HCT116 (cell line): ENCODE data around the gene TMEM14B. TPM values are rescaled to one million over a fixed set of nuclear protein-coding genes. Genes with fewer than 3 reads are reported as not detected.

Experiments used
- ATAC-seq: fragments of 200-7000 bp; cut with Tn5 transposase; 2 replicates; pipeline ENCODE4 v1.9.1; 2020; ENCODE audit warnings: mild to moderate bottlenecking, moderate library complexity
- BruUV-seq: library from RNA; stranded (reverse); fragments of 400-500 nt; replicated peaks from 2 replicates; lab custom pipeline; 2021; lab: Mats Ljungman, UMichigan
- CTCF ChIA-PET: fragments of 300-600 bp; sonication (Branson Sonifier 250); formaldehyde crosslinking; loops from one replicate; lab custom pipeline; 2021; ENCODE audit warnings: antibody characterized with exemption; lab: Charles Lee
- POLR2A ChIA-PET: fragments of 300-600, 350-600 bp; sonication (Branson Sonifier 250); formaldehyde crosslinking; loops from one replicate; lab custom pipeline; 2021; ENCODE audit warnings: antibody characterized with exemption; lab: Charles Lee
- RAD21 ChIA-PET, 2 experiments: fragments of 300-600 bp; sonication (Branson Sonifier 250); formaldehyde crosslinking; loops; one replicate each; lab custom pipeline; 2023; ENCODE audit warnings: low total read pairs in 2 of 2; ENCODE audit not compliant: uncharacterized antibody in 2 of 2, unreplicated experiment in 2 of 2, low non-redundant PET in 1 of 2; lab: Charles Lee
- DNase-seq: peaks from one replicate; pipeline ENCODE4 v3.0.0-alpha.2; 2010; ENCODE audit warnings: low read depth, low spot score
- H2AFZ ChIP-seq: fragments of 200-600 bp; shearing (Covaris generic), sonication (generic); 2 replicates; pipeline ENCODE4 v1.6.1; 2017; ENCODE audit warnings: low read depth, mixed run types, mixed read lengths, antibody characterized with exemption, low read length; ENCODE audit not compliant: poor library complexity, severe bottlenecking
- H3K27ac ChIP-seq: 2 replicates; pipeline ENCODE4 v1.5.1; 2012; ENCODE audit warnings: low read depth, low read length
- H3K27me3 ChIP-seq: fragments of 200-600 bp; sonication (generic); 2 replicates; pipeline ENCODE4 v1.6.1; 2016; ENCODE audit warnings: mixed run types, low read length, mixed read lengths; ENCODE audit not compliant: insufficient read depth
- H3K36me3 ChIP-seq, 2 experiments: fragments of 200-500 bp in 1 of 2; fragments of 200-600 bp in 1 of 2; sonication (Bioruptor generic) in 1 of 2; sonication (generic) in 1 of 2; 2 replicates each; pipeline versions ENCODE4 v1.5.1 to v1.6.1; 2014 to 2016; ENCODE audit warnings: low read length in 2 of 2, inconsistent platforms in 1 of 2, mixed read lengths in 1 of 2, mixed run types in 1 of 2; ENCODE audit not compliant: insufficient read depth in 2 of 2, control insufficient read depth in 1 of 2
- H3K4me1 ChIP-seq, 2 experiments: fragments of 200-600 bp in 1 of 2; sonication (generic) in 1 of 2; 2 replicates each; pipeline versions ENCODE4 v1.5.1 to v1.6.1; 2012 to 2017; ENCODE audit warnings: low read length in 2 of 2, inconsistent platforms in 1 of 2, mild to moderate bottlenecking in 1 of 2, mixed read lengths in 1 of 2, mixed run types in 1 of 2, moderate library complexity in 1 of 2; ENCODE audit not compliant: insufficient read depth in 2 of 2, control insufficient read depth in 1 of 2
- H3K4me2 ChIP-seq: fragments of 200-600 bp; sonication (generic); 2 replicates; pipeline ENCODE4 v1.6.1; 2017; ENCODE audit warnings: mixed run types, low read length, mixed read lengths
- H3K4me3 ChIP-seq, 2 experiments: fragments of 200-600 bp in 1 of 2; sonication (generic) in 1 of 2; replicated peaks in 1 of 2; 2 replicates each; pipeline ENCODE4 v1.5.1; 2011 to 2016; ENCODE audit warnings: low read length in 2 of 2, control low read depth in 1 of 2, low read depth in 1 of 2, mild to moderate bottlenecking in 1 of 2, mixed read lengths in 1 of 2, mixed run types in 1 of 2
- H3K79me2 ChIP-seq: fragments of 200-600 bp; sonication (generic); 2 replicates; pipeline ENCODE4 v1.6.1; 2017; ENCODE audit warnings: mild to moderate bottlenecking, mixed run types, low read length, moderate library complexity, mixed read lengths; ENCODE audit not compliant: insufficient read depth
- H3K9ac ChIP-seq: fragments of 200-600 bp; sonication (generic); 2 replicates; pipeline ENCODE4 v1.6.1; 2016; ENCODE audit warnings: low read length, mixed read lengths
- H3K9me2 ChIP-seq: fragments of 200-600 bp; sonication (generic), shearing (Covaris generic); 2 replicates; pipeline ENCODE4 v1.6.1; 2017; ENCODE audit warnings: mixed run types, mild to moderate bottlenecking, moderate library complexity; ENCODE audit not compliant: insufficient read depth
- H3K9me3 ChIP-seq, 2 experiments: fragments of 200-500 bp in 1 of 2; fragments of 200-600 bp in 1 of 2; sonication (Bioruptor generic) in 1 of 2; sonication (generic) in 1 of 2; 2 replicates each; pipeline ENCODE4 v1.6.1; 2014 to 2017; ENCODE audit warnings: low read length in 2 of 2, mixed read lengths in 2 of 2, inconsistent platforms in 1 of 2, low read depth in 1 of 2, mild to moderate bottlenecking in 1 of 2, mixed run types in 1 of 2, moderate library complexity in 1 of 2; ENCODE audit not compliant: control insufficient read depth in 1 of 2, insufficient read depth in 1 of 2
- H4K20me1 ChIP-seq: fragments of 200-600 bp; sonication (generic), shearing (Covaris generic); 2 replicates; pipeline ENCODE4 v1.6.1; 2017; ENCODE audit warnings: mixed run types, mild to moderate bottlenecking, moderate library complexity; ENCODE audit not compliant: insufficient read depth
- CEBPB ChIP-seq: IDR thresholded peaks from 2 replicates; pipeline ENCODE4 v1.6.1; 2012; ENCODE audit warnings: low read depth
- ELF1 ChIP-seq: IDR thresholded peaks from 2 replicates; pipeline ENCODE4 v1.6.1; 2012; ENCODE audit warnings: low read depth, borderline replicate concordance
- EZH2 ChIP-seq: fragments of 200-600 bp; sonication (generic); IDR thresholded peaks from 2 replicates; pipeline ENCODE4 v1.6.1; 2017; ENCODE audit warnings: antibody characterized with exemption, mixed run types
- EZH2phosphoT487 ChIP-seq: fragments of 200-600 bp; IDR thresholded peaks from 2 replicates; pipeline ENCODE4 v1.6.1; 2018; ENCODE audit warnings: antibody characterized with exemption, borderline replicate concordance
- FOSL1 ChIP-seq: IDR thresholded peaks from 2 replicates; pipeline ENCODE4 v1.6.1; 2012; ENCODE audit warnings: low read depth
- RAD21 ChIP-seq: IDR thresholded peaks from 2 replicates; pipeline ENCODE4 v1.6.1; 2012; ENCODE audit warnings: low read depth, mild to moderate bottlenecking
- TCF7L2 ChIP-seq: IDR thresholded peaks from 2 replicates; pipeline ENCODE4 v1.7.0; 2011; ENCODE audit warnings: borderline replicate concordance, inconsistent platforms; ENCODE audit not compliant: insufficient read depth, insufficient read length; ENCODE audit errors: extremely low read depth
- ZNF274 ChIP-seq: fragments of 200-500 bp; sonication (Bioruptor generic); IDR thresholded peaks from 2 replicates; pipeline ENCODE4 v1.6.1; 2014; ENCODE audit warnings: mild to moderate bottlenecking, low read depth, low read length, inconsistent platforms
- intact Hi-C: fragments of 100-400 bp; cut with micrococcal nuclease; formaldehyde crosslinking; loops from 2 replicates; pipeline ENCODE4 v1.10.0; 2022
- total RNA-seq: library from RNA; stranded (reverse); gene quantifications from one replicate; pipeline ENCODE4 v1.2.1, GENCODE V29; 2021; ENCODE audit not compliant: unreplicated experiment
- TF ChIP-seq, protein P1 (sequence below): IDR thresholded peaks from 2 replicates; pipeline ENCODE4 v1.6.1; 2012

TMEM14B gene
- total RNA-seq, 1 experiment from 2014 or later, result 83.6 TPM

DNA sequence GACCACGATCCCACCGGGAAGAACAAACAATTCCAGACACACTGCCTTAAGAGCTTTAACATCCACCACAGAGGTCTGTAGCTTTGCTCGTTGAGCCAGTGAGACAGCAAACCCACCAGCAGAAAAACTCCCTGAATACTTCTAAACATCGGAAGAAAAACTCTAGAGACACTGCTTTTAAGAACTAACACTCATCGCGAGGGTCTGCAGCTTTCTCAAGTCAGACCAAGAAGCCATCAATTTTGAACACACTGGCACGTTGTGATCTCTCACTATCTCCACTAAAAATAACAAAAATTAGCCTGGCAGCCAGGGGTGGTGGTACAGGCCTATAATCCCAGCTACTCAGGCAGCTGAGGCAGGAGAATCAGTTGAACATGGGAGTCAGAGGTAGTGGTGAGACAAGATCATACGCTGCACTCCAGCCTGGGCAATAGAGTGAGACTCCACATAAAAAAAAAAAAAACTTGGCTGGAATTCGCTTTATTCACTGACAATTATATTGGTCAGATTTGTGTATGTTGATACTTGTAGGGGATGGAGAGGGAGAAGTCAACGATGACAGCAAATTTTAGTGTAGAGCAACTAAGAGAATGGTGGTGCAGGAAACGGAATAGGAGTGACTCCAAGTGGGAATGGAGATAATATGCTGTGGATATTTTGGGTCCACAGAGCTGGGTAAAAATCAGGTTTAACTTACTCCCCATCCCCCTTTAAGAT lies 25.6 kb upstream of the TMEM14B start (continued):
- TF ChIP-seq ELF1 (no peak), EZH2phosphoT487 (no peak), EZH2 (no peak), CEBPB (no peak), TCF7L2 (no peak), RAD21 (no peak), FOSL1 (no peak)

- intact Hi-C loops, result loop anchor here (1.0 kb wide), 2 partner anchors 25 to 28 kb away; partner anchors contain the start of genes C6orf52, PAK1IP1 and TMEM14B
- TF ChIP-seq ZNF274, result no peak
- TF ChIP-seq, protein P1, sequence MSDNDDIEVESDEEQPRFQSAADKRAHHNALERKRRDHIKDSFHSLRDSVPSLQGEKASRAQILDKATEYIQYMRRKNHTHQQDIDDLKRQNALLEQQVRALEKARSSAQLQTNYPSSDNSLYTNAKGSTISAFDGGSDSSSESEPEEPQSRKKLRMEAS, result 0 out of 2 replicates have a peak, but pooled peaks have one; percentile 95
- TF ChIP-seq, all 23 proteins: peak for 1
- H3K9me2 ChIP-seq, result no peaks in the 10 kb centered on the region
- ChIA-PET CTCF (interaction anchor here (1.0 kb wide), 2 partner anchors 24 to 244 kb away, joined by 3 read pairs; no protein-coding TSS in a partner anchor), POLR2A (interaction anchor here (0.5 to 1.6 kb wide), 5 partner anchors 11 to 27 kb away, joined by 3 to 11 read pairs (median 3); partner anchors contain the start of genes C6orf52, PAK1IP1 and TMEM14B), RAD21 (interaction anchor here in 1 of 2 experiments (1.0 kb wide), 1 partner anchor 38 kb away, joined by 3 read pairs; no protein-coding TSS in a partner anchor)
- H3K27me3 ChIP-seq, result no peaks in the 10 kb centered on the region
- H3K79me2 ChIP-seq, result peaks cover 12% of the 10 kb centered on the region
- H4K20me1 ChIP-seq, result no peaks in the 10 kb centered on the region
- peak overlapping the region; percentile 85 for H3K9ac ChIP-seq
- no peak for DNase-seq
- peaks cover 12 to 21% of the 10 kb centered on the region in 2 experiments; a peak in 3 of 4 replicates for H3K4me1 ChIP-seq
- H3K9me3 ChIP-seq, result peaks cover 0 to 10% of the 10 kb centered on the region in 2 experiments; a peak in 1 of 4 replicates
- peak overlapping the region; percentile 78 to 85 for H3K4me3 ChIP-seq
- peak overlapping the region; percentile 71 for H3K27ac ChIP-seq
- peaks cover 0 to 3% of the 10 kb centered on the region in 2 experiments; a peak in 2 of 4 replicates for H3K36me3 ChIP-seq
- H3K4me2 ChIP-seq, result peak overlapping the region; percentile 80
- ATAC-seq, result no peak
- H2AFZ ChIP-seq, result peak overlapping the region; percentile 88
- BruUV-seq, result no TSS peak
Measured at GRCh38 chr6:10722570-10722819, 25.1 kb upstream of the TMEM14B start.
